ENCODE data around the gene CGB7. TPM values are rescaled to one million over a fixed set of nuclear protein-coding genes. Genes with fewer than 3 reads are reported as not detected.
"Not testable (repeated sequence)": the region's sequence is repeated elsewhere in the genome, so short reads cannot be mapped to it uniquely, and the experiment has no call there.

Gene CGB7
- total and polyA plus RNA-seq, 4 donors = 0.11 to 0.57 (median 0.25) TPM

- no peak for ATAC-seq (ENCODE audit: insufficient read depth, low FRiP score)
- Histone ChIP-seq H3K36me3 (ENCODE audit: control insufficient read depth in 4 of 4, insufficient read depth in 4 of 4, low read length in 4 of 4) (peaks cover 0 to 1% (median 0%) of the 10 kb centered on the region in 4 donors), H3K27me3 (ENCODE audit: control insufficient read depth in 3 of 3, insufficient read depth in 3 of 3, low read length in 2 of 3) (peaks cover 0 to 30% (median 15%) of the 10 kb centered on the region in 3 donors), H3K9ac (ENCODE audit: insufficient read depth in 1 of 2, low read length in 2 of 2) (no peak overlapping the region), H3K4me3 (no peak overlapping the region), H3K27ac (ENCODE audit: low read depth in 1 of 2, low read length in 1 of 2) (no peak overlapping the region), H3K4me1 (ENCODE audit: control insufficient read depth in 5 of 5, insufficient read depth in 5 of 5, low read length in 5 of 5) (peaks cover 0 to 19% (median 4%) of the 10 kb centered on the region in 5 donors), H3K9me3 (ENCODE audit: control insufficient read depth in 4 of 4, insufficient read depth in 3 of 4, low read length in 3 of 4) (no peaks in the 10 kb centered on the region)
- 44 to 53% methylated on average over 16 of the region's 16 CpGs for WGBS, 2 donors
- DNase-seq = no peak
- no peak for TF ChIP-seq CTCF (IDR thresholded peaks at IDR 0.05; ENCODE audit: control extremely low read depth, extremely low read depth)
These were observed 36.3 kb downstream of the CGB7 start for GRCh38 chr19:49020931-49021895.

GRCh38 chr19:49020342-49020741, 37.2 kb downstream of the CGB7 start:
- Histone ChIP-seq H3K9me3 (ENCODE audit: control insufficient read depth in 4 of 4, insufficient read depth in 3 of 4, low read length in 3 of 4) (no peaks in the 10 kb centered on the region), H3K36me3 (ENCODE audit: control insufficient read depth in 4 of 4, insufficient read depth in 4 of 4, low read length in 4 of 4) (peaks cover 0 to 10% (median 2%) of the 10 kb centered on the region in 4 donors), H3K4me1 (ENCODE audit: control insufficient read depth in 5 of 5, insufficient read depth in 5 of 5, low read length in 5 of 5) (peaks cover 0 to 19% (median 4%) of the 10 kb centered on the region in 5 donors), H3K27me3 (ENCODE audit: control insufficient read depth in 3 of 3, insufficient read depth in 3 of 3, low read length in 2 of 3) (peaks cover 0 to 30% (median 15%) of the 10 kb centered on the region in 3 donors), H3K4me3 (no peak overlapping the region), H3K27ac (ENCODE audit: low read depth in 1 of 2, low read length in 1 of 2) (no peak overlapping the region), H3K9ac (ENCODE audit: insufficient read depth in 1 of 2, low read length in 2 of 2) (no peak overlapping the region)
- DNase-seq (no peak), ATAC-seq (ENCODE audit: insufficient read depth, low FRiP score) (no peak)
- 78 to 79% methylated on average over 11 of the region's 11 CpGs for WGBS, 2 donors
- no peak for TF ChIP-seq CTCF (IDR thresholded peaks at IDR 0.05; ENCODE audit: control extremely low read depth, extremely low read depth)

GRCh38 chr19:49019242-49019932, 38.2 kb downstream of the CGB7 start:
- 13 to 18% methylated on average over 40 to 41 of the region's 41 CpGs for WGBS, 2 donors

GRCh38 chr19:49018388-49019241, 38.9 kb downstream of the CGB7 start:
- ATAC-seq (ENCODE audit: insufficient read depth, low FRiP score); H3K27ac ChIP-seq (ENCODE audit: low read depth in 1 of 2, low read length in 1 of 2); H3K9me3 ChIP-seq (ENCODE audit: control insufficient read depth in 4 of 4, insufficient read depth in 3 of 4, low read length in 3 of 4); H3K9ac ChIP-seq (ENCODE audit: insufficient read depth in 1 of 2, low read length in 2 of 2): not testable (repeated sequence)
- Histone ChIP-seq H3K4me1 (ENCODE audit: control insufficient read depth in 5 of 5, insufficient read depth in 5 of 5, low read length in 5 of 5) (peaks cover 0 to 19% (median 4%) of the 10 kb centered on the region in 5 donors), H3K27me3 (ENCODE audit: control insufficient read depth in 3 of 3, insufficient read depth in 3 of 3, low read length in 2 of 3) (peaks cover 0 to 30% (median 15%) of the 10 kb centered on the region in 3 donors), H3K36me3 (ENCODE audit: control insufficient read depth in 4 of 4, insufficient read depth in 4 of 4, low read length in 4 of 4) (peaks cover 7 to 23% (median 8%) of the 10 kb centered on the region in 4 donors), H3K4me3 (peak overlapping the region; percentile 26)
- WGBS, 2 donors = 4% methylated on average over 50 of the region's 50 CpGs
- peak in 2 of 3 donors; percentile 25 to 29 for DNase-seq

More at GRCh38 chr19:49019242-49019932, 38.2 kb downstream of the CGB7 start:
- Histone ChIP-seq H3K27me3 (ENCODE audit: control insufficient read depth in 3 of 3, insufficient read depth in 3 of 3, low read length in 2 of 3) (peaks cover 0 to 30% (median 15%) of the 10 kb centered on the region in 3 donors), H3K4me3 (no peak overlapping the region), H3K4me1 (ENCODE audit: control insufficient read depth in 5 of 5, insufficient read depth in 5 of 5, low read length in 5 of 5) (peaks cover 0 to 19% (median 4%) of the 10 kb centered on the region in 5 donors), H3K9ac (ENCODE audit: insufficient read depth in 1 of 2, low read length in 2 of 2) (no peak overlapping the region), H3K36me3 (ENCODE audit: control insufficient read depth in 4 of 4, insufficient read depth in 4 of 4, low read length in 4 of 4) (peaks cover 6 to 19% (median 6%) of the 10 kb centered on the region in 4 donors), H3K9me3 (ENCODE audit: control insufficient read depth in 4 of 4, insufficient read depth in 3 of 4, low read length in 3 of 4) (no peaks in the 10 kb centered on the region), H3K27ac (ENCODE audit: low read depth in 1 of 2, low read length in 1 of 2) (no peak overlapping the region)
- TF ChIP-seq CTCF (IDR thresholded peaks at IDR 0.05; ENCODE audit: control extremely low read depth, extremely low read depth) = no peak
- peak; percentile 37 for ATAC-seq (ENCODE audit: insufficient read depth, low FRiP score)
- peak; percentile 40 to 70 (median 47) for DNase-seq

Data from lung (tissue), 12 donors.